Keratinocyte (primary cell): Measurements from ENCODE around the gene GALNT2. TPM values are rescaled to one million over a fixed set of nuclear protein-coding genes. Genes with fewer than 3 reads are reported as not detected.

Experiments used
- DNase-seq: peaks from one replicate; pipeline ENCODE4 v3.0.0-alpha.2; 2011; ENCODE audit warnings: low read depth, missing footprints, low spot score
- FAIRE-seq: peaks from 2 replicates; lab custom pipeline; 2011; peaks lifted over from hg19 to GRCh38; lab: Jason Lieb, UNC
- H2AFZ ChIP-seq: 2 replicates; pipeline ENCODE4 v1.6.0; 2012; ENCODE audit warnings: low read length, control low read depth, inconsistent platforms; ENCODE audit not compliant: control insufficient read depth
- H3K27ac ChIP-seq: 2 replicates; pipeline ENCODE4 v1.5.1; 2011; ENCODE audit warnings: low read length; ENCODE audit not compliant: control insufficient read depth, insufficient read depth
- H3K27me3 ChIP-seq: 3 replicates; pipeline ENCODE4 v1.6.0; 2011; ENCODE audit warnings: low read length; ENCODE audit not compliant: control insufficient read depth, insufficient read depth; ENCODE audit errors: extremely low read depth
- H3K36me3 ChIP-seq, 2 experiments: 2 replicates in 1 of 2; 3 replicates in 1 of 2; pipeline ENCODE4 v1.5.1; 2011; ENCODE audit warnings: low read length in 2 of 2, mild to moderate bottlenecking in 1 of 2; ENCODE audit not compliant: control insufficient read depth in 2 of 2, insufficient read depth in 2 of 2; ENCODE audit errors: extremely low read depth in 1 of 2
- H3K4me1 ChIP-seq: 3 replicates; pipeline ENCODE4 v1.5.1; 2011; ENCODE audit warnings: low read length; ENCODE audit not compliant: control insufficient read depth, insufficient read depth; ENCODE audit errors: extremely low read depth
- H3K4me2 ChIP-seq: 3 replicates; pipeline ENCODE4 v1.6.0; 2011; ENCODE audit warnings: low read depth, low read length; ENCODE audit not compliant: control insufficient read depth, insufficient read depth; ENCODE audit errors: extremely low read depth
- H3K4me3 ChIP-seq, 3 experiments: fragments of 200-600 bp in 1 of 3; sonication (generic) in 1 of 3; 2 replicates in 2 of 3; 3 replicates in 1 of 3; pipeline ENCODE4 v1.5.1; 2011 to 2016; ENCODE audit warnings: low read length in 3 of 3, mild to moderate bottlenecking in 3 of 3, control low read depth in 2 of 3, inconsistent platforms in 1 of 3, low read depth in 1 of 3, mixed read lengths in 1 of 3, mixed run types in 1 of 3, moderate library complexity in 1 of 3; ENCODE audit not compliant: control insufficient read depth in 2 of 3, insufficient read depth in 2 of 3; ENCODE audit errors: extremely low read depth in 1 of 3
- H3K79me2 ChIP-seq: 2 replicates; pipeline ENCODE4 v1.6.0; 2012; ENCODE audit warnings: low read length; ENCODE audit not compliant: control insufficient read depth, insufficient read depth
- H3K9ac ChIP-seq: 3 replicates; pipeline ENCODE4 v1.6.0; 2011; ENCODE audit warnings: low read length; ENCODE audit not compliant: control insufficient read depth, insufficient read depth; ENCODE audit errors: extremely low read depth
- H3K9me1 ChIP-seq: 3 replicates; pipeline ENCODE4 v1.6.0; 2011; ENCODE audit warnings: low read length; ENCODE audit not compliant: control insufficient read depth, insufficient read depth; ENCODE audit errors: extremely low read depth
- H3K9me3 ChIP-seq: 2 replicates; pipeline ENCODE4 v1.5.1; 2012; ENCODE audit warnings: low read depth, low read length; ENCODE audit not compliant: control insufficient read depth
- H4K20me1 ChIP-seq: 3 replicates; pipeline ENCODE4 v1.6.0; 2011; ENCODE audit warnings: low read length; ENCODE audit not compliant: control insufficient read depth, insufficient read depth; ENCODE audit errors: extremely low read depth
- EZH2 ChIP-seq: IDR thresholded peaks from one replicate; pipeline ENCODE4 v1.6.1; 2012; ENCODE audit warnings: inconsistent platforms, mild to moderate bottlenecking, low read length, moderate library complexity
- dilution Hi-C: fragments of 300-500 bp; cut with MboI; formaldehyde crosslinking; loops from one replicate; pipeline ENCODE4 v1.7.0; 2020; ENCODE audit warnings: low sequenced_read_pairs; ENCODE audit not compliant: extremely low pct_ligation_motif_present
- polyA plus RNA-seq, 5 experiments: library from polyadenylated mRNA; depleted of rRNA in 3 of 5; stranded (reverse) in 3 of 5; stranded (forward) in 1 of 5; unstranded in 1 of 5; fragments of >200 nt; gene quantifications; 1 replicate in 1 of 5; 2 replicates in 3 of 5; 3 replicates in 1 of 5; pipeline versions ENCODE4 v1.2.1 to v1.2.3, GENCODE V29; 2011 to 2012; ENCODE audit warnings: missing spikeins in 2 of 5, low read depth in 1 of 5, low replicate concordance in 1 of 5
- TF ChIP-seq, protein P1 (sequence below), 3 experiments: IDR thresholded peaks in 1 of 3; conservative IDR thresholded peaks in 1 of 3; optimal IDR thresholded peaks in 1 of 3; 2 replicates in 2 of 3; 3 replicates in 1 of 3; pipeline versions ENCODE3 to v1.5.1; 2011; ENCODE audit warnings: low read length in 3 of 3, mild to moderate bottlenecking in 3 of 3, moderate library complexity in 2 of 3, control low read depth in 1 of 3, inconsistent platforms in 1 of 3; ENCODE audit not compliant: insufficient read depth in 2 of 3; ENCODE audit errors: extremely low read depth in 1 of 3

The GALNT2 gene
- polyA plus RNA-seq, 1 donor (not counting 4 experiments of a cell fraction or from before 2014, with no cell fraction given) = 61.7 TPM

DNA sequence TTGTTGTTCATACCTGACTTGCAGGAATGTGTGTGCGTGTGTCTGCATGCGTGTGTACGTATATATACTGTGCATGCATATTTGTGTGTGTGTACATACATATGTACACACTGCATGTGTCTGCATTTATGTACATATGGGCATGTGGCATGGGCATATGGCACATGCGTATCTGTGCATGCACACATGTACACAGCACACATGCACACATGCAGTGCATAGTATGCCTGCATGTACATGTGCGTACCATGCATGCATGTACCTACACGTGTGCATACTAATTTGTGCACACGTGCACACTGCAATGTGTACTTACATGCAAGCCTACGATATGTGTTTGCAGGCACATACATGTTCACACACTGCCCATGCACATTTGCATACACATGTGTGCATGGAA, 43.9 kb downstream of the GALNT2 start:
- no peak overlapping the region for H2AFZ ChIP-seq
- H3K4me2 ChIP-seq = no peak overlapping the region
- H4K20me1 ChIP-seq = peaks cover 11% of the 10 kb centered on the region
- TF ChIP-seq, protein P1, sequence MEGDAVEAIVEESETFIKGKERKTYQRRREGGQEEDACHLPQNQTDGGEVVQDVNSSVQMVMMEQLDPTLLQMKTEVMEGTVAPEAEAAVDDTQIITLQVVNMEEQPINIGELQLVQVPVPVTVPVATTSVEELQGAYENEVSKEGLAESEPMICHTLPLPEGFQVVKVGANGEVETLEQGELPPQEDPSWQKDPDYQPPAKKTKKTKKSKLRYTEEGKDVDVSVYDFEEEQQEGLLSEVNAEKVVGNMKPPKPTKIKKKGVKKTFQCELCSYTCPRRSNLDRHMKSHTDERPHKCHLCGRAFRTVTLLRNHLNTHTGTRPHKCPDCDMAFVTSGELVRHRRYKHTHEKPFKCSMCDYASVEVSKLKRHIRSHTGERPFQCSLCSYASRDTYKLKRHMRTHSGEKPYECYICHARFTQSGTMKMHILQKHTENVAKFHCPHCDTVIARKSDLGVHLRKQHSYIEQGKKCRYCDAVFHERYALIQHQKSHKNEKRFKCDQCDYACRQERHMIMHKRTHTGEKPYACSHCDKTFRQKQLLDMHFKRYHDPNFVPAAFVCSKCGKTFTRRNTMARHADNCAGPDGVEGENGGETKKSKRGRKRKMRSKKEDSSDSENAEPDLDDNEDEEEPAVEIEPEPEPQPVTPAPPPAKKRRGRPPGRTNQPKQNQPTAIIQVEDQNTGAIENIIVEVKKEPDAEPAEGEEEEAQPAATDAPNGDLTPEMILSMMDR (optimal IDR thresholded peaks at IDR 0.05 in 1 of 3, IDR thresholded peaks at IDR 0.05 in 1 of 3, conservative IDR thresholded peaks at IDR 0.05 in 1 of 3; ENCODE audit: extremely low read depth in 1 of 3, insufficient read depth in 2 of 3, low read length in 3 of 3) = no peak
- no peak for TF ChIP-seq EZH2
- H3K4me1 ChIP-seq = peaks cover 20% of the 10 kb centered on the region
- H3K36me3 ChIP-seq = peaks cover 6 to 13% of the 10 kb centered on the region in 2 experiments
- DNase-seq (no peak), FAIRE-seq (no peak)
- peaks cover 91% of the 10 kb centered on the region for H3K79me2 ChIP-seq
- peaks cover 8% of the 10 kb centered on the region for H3K9me1 ChIP-seq
- no peak overlapping the region for H3K27ac ChIP-seq
- no peak overlapping the region for H3K9ac ChIP-seq
- dilution Hi-C loops = no loop called here
- H3K9me3 ChIP-seq = no peaks in the 10 kb centered on the region
- no peaks in the 10 kb centered on the region for H3K27me3 ChIP-seq
- H3K4me3 ChIP-seq = no peak overlapping the region

DNA sequence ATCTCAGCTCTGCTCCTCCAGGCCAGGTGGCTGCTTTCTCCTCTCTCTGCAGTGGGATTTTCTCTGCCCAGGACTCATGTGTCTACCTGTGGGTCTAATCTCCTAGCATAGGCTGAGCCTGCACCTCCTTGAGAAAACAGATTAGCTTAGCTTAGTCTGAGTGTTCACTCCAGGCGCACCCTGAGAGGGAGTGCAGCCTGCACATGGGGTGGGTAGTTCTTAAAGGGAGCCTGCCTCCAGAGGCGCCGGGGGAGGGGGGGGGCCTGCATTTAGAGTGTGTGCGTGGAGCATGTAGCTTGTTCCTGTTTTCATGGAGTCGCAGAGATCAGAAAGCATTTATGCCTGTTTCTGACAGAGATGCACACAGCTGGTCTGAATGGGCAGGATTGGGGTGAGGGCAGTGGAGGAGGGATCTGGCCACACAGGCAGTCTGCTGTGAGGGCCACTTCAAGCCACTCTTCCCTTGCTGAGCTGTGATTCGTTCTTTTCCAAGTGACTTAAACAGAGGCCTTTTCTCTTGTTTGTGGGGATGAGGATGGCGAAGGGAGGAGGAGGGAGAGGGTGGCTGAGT, 45.2 kb downstream of the GALNT2 start:
- Histone ChIP-seq H2AFZ (no peak overlapping the region), H3K4me3 (no peak overlapping the region), H3K4me2 (no peak overlapping the region), H3K27ac (no peak overlapping the region), H3K27me3 (no peaks in the 10 kb centered on the region), H3K9ac (no peak overlapping the region), H3K9me3 (no peaks in the 10 kb centered on the region), H3K9me1 (peaks cover 5% of the 10 kb centered on the region), H4K20me1 (peaks cover 10% of the 10 kb centered on the region), H3K36me3 (peaks cover 6 to 13% of the 10 kb centered on the region in 2 experiments), H3K4me1 (peaks cover 13% of the 10 kb centered on the region), H3K79me2 (peaks cover 88% of the 10 kb centered on the region)
- dilution Hi-C loops = no loop called here
- DNase-seq (no peak), FAIRE-seq (no peak)
- TF ChIP-seq, protein P1 (optimal IDR thresholded peaks at IDR 0.05 in 1 of 3, IDR thresholded peaks at IDR 0.05 in 1 of 3, conservative IDR thresholded peaks at IDR 0.05 in 1 of 3; ENCODE audit: extremely low read depth in 1 of 3, insufficient read depth in 2 of 3, low read length in 3 of 3) = no peak
- no peak for TF ChIP-seq EZH2
